HCT116 (cell line): ENCODE data around the gene CXCL13. TPM values are rescaled to one million over a fixed set of nuclear protein-coding genes. Genes with fewer than 3 reads are reported as not detected.

ENCODE experiments used
- ATAC-seq: fragments of 200-7000 bp; cut with Tn5 transposase; 2 replicates; pipeline ENCODE4 v1.9.1; 2020; ENCODE audit warnings: mild to moderate bottlenecking, moderate library complexity
- BruUV-seq: library from RNA; stranded (reverse); fragments of 400-500 nt; replicated peaks from 2 replicates; lab custom pipeline; 2021; lab: Mats Ljungman, UMichigan
- CTCF ChIA-PET: fragments of 300-600 bp; sonication (Branson Sonifier 250); formaldehyde crosslinking; loops from one replicate; lab custom pipeline; 2021; ENCODE audit warnings: antibody characterized with exemption; lab: Charles Lee
- POLR2A ChIA-PET: fragments of 300-600, 350-600 bp; sonication (Branson Sonifier 250); formaldehyde crosslinking; loops from one replicate; lab custom pipeline; 2021; ENCODE audit warnings: antibody characterized with exemption; lab: Charles Lee
- RAD21 ChIA-PET, 2 experiments: fragments of 300-600 bp; sonication (Branson Sonifier 250); formaldehyde crosslinking; loops; one replicate each; lab custom pipeline; 2023; ENCODE audit warnings: low total read pairs in 2 of 2; ENCODE audit not compliant: uncharacterized antibody in 2 of 2, unreplicated experiment in 2 of 2, low non-redundant PET in 1 of 2; lab: Charles Lee
- DNase-seq: peaks from one replicate; pipeline ENCODE4 v3.0.0-alpha.2; 2010; ENCODE audit warnings: low read depth, low spot score
- H2AFZ ChIP-seq: fragments of 200-600 bp; shearing (Covaris generic), sonication (generic); 2 replicates; pipeline ENCODE4 v1.6.1; 2017; ENCODE audit warnings: low read depth, mixed run types, mixed read lengths, antibody characterized with exemption, low read length; ENCODE audit not compliant: poor library complexity, severe bottlenecking
- H3K27ac ChIP-seq: 2 replicates; pipeline ENCODE4 v1.5.1; 2012; ENCODE audit warnings: low read depth, low read length
- H3K27me3 ChIP-seq: fragments of 200-600 bp; sonication (generic); 2 replicates; pipeline ENCODE4 v1.6.1; 2016; ENCODE audit warnings: mixed run types, low read length, mixed read lengths; ENCODE audit not compliant: insufficient read depth
- H3K36me3 ChIP-seq, 2 experiments: fragments of 200-500 bp in 1 of 2; fragments of 200-600 bp in 1 of 2; sonication (Bioruptor generic) in 1 of 2; sonication (generic) in 1 of 2; 2 replicates each; pipeline versions ENCODE4 v1.5.1 to v1.6.1; 2014 to 2016; ENCODE audit warnings: low read length in 2 of 2, inconsistent platforms in 1 of 2, mixed read lengths in 1 of 2, mixed run types in 1 of 2; ENCODE audit not compliant: insufficient read depth in 2 of 2, control insufficient read depth in 1 of 2
- H3K4me1 ChIP-seq, 2 experiments: fragments of 200-600 bp in 1 of 2; sonication (generic) in 1 of 2; 2 replicates each; pipeline versions ENCODE4 v1.5.1 to v1.6.1; 2012 to 2017; ENCODE audit warnings: low read length in 2 of 2, inconsistent platforms in 1 of 2, mild to moderate bottlenecking in 1 of 2, mixed read lengths in 1 of 2, mixed run types in 1 of 2, moderate library complexity in 1 of 2; ENCODE audit not compliant: insufficient read depth in 2 of 2, control insufficient read depth in 1 of 2
- H3K4me2 ChIP-seq: fragments of 200-600 bp; sonication (generic); 2 replicates; pipeline ENCODE4 v1.6.1; 2017; ENCODE audit warnings: mixed run types, low read length, mixed read lengths
- H3K4me3 ChIP-seq, 2 experiments: fragments of 200-600 bp in 1 of 2; sonication (generic) in 1 of 2; replicated peaks in 1 of 2; 2 replicates each; pipeline ENCODE4 v1.5.1; 2011 to 2016; ENCODE audit warnings: low read length in 2 of 2, control low read depth in 1 of 2, low read depth in 1 of 2, mild to moderate bottlenecking in 1 of 2, mixed read lengths in 1 of 2, mixed run types in 1 of 2
- H3K79me2 ChIP-seq: fragments of 200-600 bp; sonication (generic); 2 replicates; pipeline ENCODE4 v1.6.1; 2017; ENCODE audit warnings: mild to moderate bottlenecking, mixed run types, low read length, moderate library complexity, mixed read lengths; ENCODE audit not compliant: insufficient read depth
- H3K9ac ChIP-seq: fragments of 200-600 bp; sonication (generic); 2 replicates; pipeline ENCODE4 v1.6.1; 2016; ENCODE audit warnings: low read length, mixed read lengths
- H3K9me2 ChIP-seq: fragments of 200-600 bp; sonication (generic), shearing (Covaris generic); 2 replicates; pipeline ENCODE4 v1.6.1; 2017; ENCODE audit warnings: mixed run types, mild to moderate bottlenecking, moderate library complexity; ENCODE audit not compliant: insufficient read depth
- H3K9me3 ChIP-seq, 2 experiments: fragments of 200-500 bp in 1 of 2; fragments of 200-600 bp in 1 of 2; sonication (Bioruptor generic) in 1 of 2; sonication (generic) in 1 of 2; 2 replicates each; pipeline ENCODE4 v1.6.1; 2014 to 2017; ENCODE audit warnings: low read length in 2 of 2, mixed read lengths in 2 of 2, inconsistent platforms in 1 of 2, low read depth in 1 of 2, mild to moderate bottlenecking in 1 of 2, mixed run types in 1 of 2, moderate library complexity in 1 of 2; ENCODE audit not compliant: control insufficient read depth in 1 of 2, insufficient read depth in 1 of 2
- H4K20me1 ChIP-seq: fragments of 200-600 bp; sonication (generic), shearing (Covaris generic); 2 replicates; pipeline ENCODE4 v1.6.1; 2017; ENCODE audit warnings: mixed run types, mild to moderate bottlenecking, moderate library complexity; ENCODE audit not compliant: insufficient read depth
- CEBPB ChIP-seq: IDR thresholded peaks from 2 replicates; pipeline ENCODE4 v1.6.1; 2012; ENCODE audit warnings: low read depth
- RAD21 ChIP-seq: IDR thresholded peaks from 2 replicates; pipeline ENCODE4 v1.6.1; 2012; ENCODE audit warnings: low read depth, mild to moderate bottlenecking
- SIN3A ChIP-seq: IDR thresholded peaks from 2 replicates; pipeline ENCODE4 v1.6.1; 2012; ENCODE audit warnings: low read depth
- SP1 ChIP-seq: IDR thresholded peaks from 2 replicates; pipeline ENCODE4 v1.6.1; 2012; ENCODE audit warnings: low read depth
- YY1 ChIP-seq: IDR thresholded peaks from 2 replicates; pipeline ENCODE4 v1.6.1; 2011; ENCODE audit warnings: low read length, low read depth, moderate library complexity, mild to moderate bottlenecking; ENCODE audit not compliant: insufficient replicate concordance; ENCODE audit errors: extremely low read depth
- ZFX ChIP-seq: fragments of 450-650 bp; IDR thresholded peaks from 2 replicates; pipeline ENCODE4 v1.6.1; 2017
- intact Hi-C: fragments of 100-400 bp; cut with micrococcal nuclease; formaldehyde crosslinking; loops from 2 replicates; pipeline ENCODE4 v1.10.0; 2022
- total RNA-seq: library from RNA; stranded (reverse); gene quantifications from one replicate; pipeline ENCODE4 v1.2.1, GENCODE V29; 2021; ENCODE audit not compliant: unreplicated experiment
- TF ChIP-seq, protein P1 (sequence below), 3 experiments: fragments of 200-600 bp in 1 of 3; sonication (generic) in 1 of 3; IDR thresholded peaks in 2 of 3; conservative IDR thresholded peaks in 1 of 3; 2 replicates each; pipeline ENCODE4 v1.5.1; 2012 to 2017; ENCODE audit warnings: low read depth in 2 of 3, low read length in 2 of 3, antibody characterized with exemption in 1 of 3, borderline replicate concordance in 1 of 3, control low read depth in 1 of 3, mild to moderate bottlenecking in 1 of 3, mixed read lengths in 1 of 3, mixed run types in 1 of 3, moderate library complexity in 1 of 3; ENCODE audit not compliant: insufficient read depth in 1 of 3

Gene CXCL13
- total RNA-seq, 1 experiment from 2014 or later: not detected

GRCh38 chr4:77617203-77617602 lies 11.6 kb downstream of the CXCL13 start:
- no TSS peak for BruUV-seq
- H3K4me3 ChIP-seq: no peak overlapping the region
- H2AFZ ChIP-seq: no peak overlapping the region
- no peaks in the 10 kb centered on the region for H4K20me1 ChIP-seq
- ChIA-PET RAD21 (interaction anchor here in 1 of 2 experiments (0.7 kb wide), 1 partner anchor 52 kb away, joined by 4 read pairs; no protein-coding TSS in a partner anchor), CTCF (interaction anchor here (0.7 to 2.2 kb wide), 3 partner anchors 10 to 16 kb away, joined by 3 to 14 read pairs (median 3); partner anchors contain the start of gene CXCL13), POLR2A (no interaction called here)
- H3K36me3 ChIP-seq: no peaks in the 10 kb centered on the region
- intact Hi-C loops: loop anchor here (5.0 to 10.0 kb wide), 3 partner anchors 80 to 372 kb away; no protein-coding TSS in a partner anchor
- H3K4me2 ChIP-seq: no peak overlapping the region
- ATAC-seq (no peak), DNase-seq (no peak)
- TF ChIP-seq ZFX (no peak), SIN3A (no peak), CEBPB (0 out of 2 replicates have a peak, but pooled peaks have one; percentile 30)
- no peaks in the 10 kb centered on the region for H3K9me2 ChIP-seq
- H3K27ac ChIP-seq: no peak overlapping the region
- peaks cover 2 to 7% of the 10 kb centered on the region in 2 experiments; a peak in 2 of 4 replicates for H3K4me1 ChIP-seq
- no peaks in the 10 kb centered on the region for H3K79me2 ChIP-seq
- H3K9ac ChIP-seq: no peak overlapping the region
- H3K27me3 ChIP-seq: no peaks in the 10 kb centered on the region
- no peaks in the 10 kb centered on the region for H3K9me3 ChIP-seq

- ATAC-seq (peak; percentile 99), DNase-seq (peak; percentile 67)
- H3K4me1 ChIP-seq: peaks cover 2 to 7% of the 10 kb centered on the region in 2 experiments; a peak in 2 of 4 replicates
- H3K4me2 ChIP-seq: peak overlapping the region; percentile 47
- peak overlapping the region; percentile 94 for H2AFZ ChIP-seq
- TF ChIP-seq, protein P1, sequence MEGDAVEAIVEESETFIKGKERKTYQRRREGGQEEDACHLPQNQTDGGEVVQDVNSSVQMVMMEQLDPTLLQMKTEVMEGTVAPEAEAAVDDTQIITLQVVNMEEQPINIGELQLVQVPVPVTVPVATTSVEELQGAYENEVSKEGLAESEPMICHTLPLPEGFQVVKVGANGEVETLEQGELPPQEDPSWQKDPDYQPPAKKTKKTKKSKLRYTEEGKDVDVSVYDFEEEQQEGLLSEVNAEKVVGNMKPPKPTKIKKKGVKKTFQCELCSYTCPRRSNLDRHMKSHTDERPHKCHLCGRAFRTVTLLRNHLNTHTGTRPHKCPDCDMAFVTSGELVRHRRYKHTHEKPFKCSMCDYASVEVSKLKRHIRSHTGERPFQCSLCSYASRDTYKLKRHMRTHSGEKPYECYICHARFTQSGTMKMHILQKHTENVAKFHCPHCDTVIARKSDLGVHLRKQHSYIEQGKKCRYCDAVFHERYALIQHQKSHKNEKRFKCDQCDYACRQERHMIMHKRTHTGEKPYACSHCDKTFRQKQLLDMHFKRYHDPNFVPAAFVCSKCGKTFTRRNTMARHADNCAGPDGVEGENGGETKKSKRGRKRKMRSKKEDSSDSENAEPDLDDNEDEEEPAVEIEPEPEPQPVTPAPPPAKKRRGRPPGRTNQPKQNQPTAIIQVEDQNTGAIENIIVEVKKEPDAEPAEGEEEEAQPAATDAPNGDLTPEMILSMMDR (IDR thresholded peaks at IDR 0.05 in 2 of 3, conservative IDR thresholded peaks at IDR 0.05 in 1 of 3; ENCODE audit: borderline replicate concordance in 1 of 3, insufficient read depth in 1 of 3, low read depth in 2 of 3, low read length in 2 of 3): peak; percentile 79 to 83 (median 80)
- TF ChIP-seq SP1 (no peak), RAD21 (peak; percentile 85), YY1 (peak; percentile 26)
- H3K36me3 ChIP-seq: no peaks in the 10 kb centered on the region
- no peaks in the 10 kb centered on the region for H3K9me2 ChIP-seq
- no peaks in the 10 kb centered on the region for H3K9me3 ChIP-seq
- CTCF ChIA-PET: interaction anchor here (0.8 to 2.4 kb wide), 8 partner anchors 8 to 244 kb away, joined by 3 to 11 read pairs (median 6); partner anchors contain the start of gene MRPL1
- RAD21 ChIA-PET: interaction anchor here in 1 of 2 experiments (1.3 kb wide), 1 partner anchor 153 kb away, joined by 6 read pairs; no protein-coding TSS in a partner anchor
- BruUV-seq: no TSS peak
- no peak overlapping the region for H3K9ac ChIP-seq
- no peaks in the 10 kb centered on the region for H3K27me3 ChIP-seq
- no peak overlapping the region for H3K27ac ChIP-seq
- H3K4me3 ChIP-seq: no peak overlapping the region
- POLR2A ChIA-PET: interaction anchor here (1.1 kb wide), 1 partner anchor 153 kb away, joined by 3 read pairs; no protein-coding TSS in a partner anchor
- intact Hi-C loops: loop anchor here (1.0 to 10.0 kb wide), 5 partner anchors 79 to 374 kb away; no protein-coding TSS in a partner anchor
- no peaks in the 10 kb centered on the region for H3K79me2 ChIP-seq
- H4K20me1 ChIP-seq: no peaks in the 10 kb centered on the region
These were observed 13.0 kb downstream of the CXCL13 start for GRCh38 chr4:77618383-77619241.
